H9 (cell line): ENCODE data around the gene KRTAP20-2. TPM values are rescaled to one million over a fixed set of nuclear protein-coding genes. Genes with fewer than 3 reads are reported as not detected.

Experiments used
- DNase-seq: peaks from one replicate; pipeline ENCODE4 v3.0.0-alpha.2; 2017
- H2AFZ ChIP-seq: one replicate; pipeline ENCODE4 v1.6.1; 2013; ENCODE audit warnings: mild to moderate bottlenecking, low read length, control low read depth, moderate library complexity
- H2AK5ac ChIP-seq: 2 replicates; pipeline ENCODE4 v1.6.1; 2013; ENCODE audit warnings: low read length, control low read depth, mixed read lengths; ENCODE audit not compliant: insufficient read length
- H2BK120ac ChIP-seq: one replicate; pipeline ENCODE4 v1.6.1; 2013; ENCODE audit warnings: low read depth, mild to moderate bottlenecking, low read length, control low read depth, inconsistent platforms; ENCODE audit not compliant: poor library complexity, severe bottlenecking
- H2BK12ac ChIP-seq: 2 replicates; pipeline ENCODE4 v1.6.1; 2013; ENCODE audit warnings: low read length, control low read depth, mixed read lengths, low read depth; ENCODE audit not compliant: insufficient read length
- H2BK15ac ChIP-seq: 2 replicates; pipeline ENCODE4 v1.6.1; 2013; ENCODE audit warnings: low read depth, low read length, control low read depth
- H2BK20ac ChIP-seq: one replicate; pipeline ENCODE4 v1.6.1; 2013; ENCODE audit warnings: low read depth, mild to moderate bottlenecking, low read length, control low read depth, inconsistent platforms; ENCODE audit not compliant: poor library complexity, severe bottlenecking
- H2BK5ac ChIP-seq: 2 replicates; pipeline ENCODE4 v1.6.1; 2013; ENCODE audit warnings: low read length, control low read depth, mixed read lengths; ENCODE audit not compliant: insufficient read length
- H3K14ac ChIP-seq: 2 replicates; pipeline ENCODE4 v1.6.1; 2013; ENCODE audit warnings: low read length, control low read depth; ENCODE audit not compliant: insufficient read depth
- H3K18ac ChIP-seq: 2 replicates; pipeline ENCODE4 v1.6.1; 2013; ENCODE audit warnings: low read depth, mild to moderate bottlenecking, mixed read lengths, low read length, control low read depth; ENCODE audit not compliant: insufficient read length
- H3K23ac ChIP-seq: 2 replicates; pipeline ENCODE4 v1.6.1; 2013; ENCODE audit warnings: low read length, control low read depth, mixed read lengths, low read depth; ENCODE audit not compliant: insufficient read length
- H3K23me2 ChIP-seq: 2 replicates; pipeline ENCODE4 v1.6.1; 2013; ENCODE audit warnings: low read depth, mild to moderate bottlenecking, mixed read lengths, low read length, control low read depth; ENCODE audit not compliant: insufficient read length, poor library complexity, severe bottlenecking
- H3K27ac ChIP-seq: 2 replicates; pipeline ENCODE4 v1.5.1; 2013; ENCODE audit warnings: low read length, control low read depth, mixed read lengths, low read depth; ENCODE audit not compliant: insufficient read length
- H3K27me3 ChIP-seq: 2 replicates; pipeline ENCODE4 v1.6.1; 2013; ENCODE audit warnings: low read length, control low read depth, inconsistent platforms; ENCODE audit not compliant: insufficient read depth
- H3K4ac ChIP-seq: 2 replicates; pipeline ENCODE4 v1.6.1; 2013; ENCODE audit warnings: low read depth, mild to moderate bottlenecking, control low read depth, inconsistent platforms, low read length, moderate library complexity
- H3K4me1 ChIP-seq: 2 replicates; pipeline ENCODE4 v1.6.1; 2013; ENCODE audit warnings: low read length, control low read depth, inconsistent platforms; ENCODE audit not compliant: insufficient read depth
- H3K4me2 ChIP-seq: 2 replicates; pipeline ENCODE4 v1.6.1; 2013; ENCODE audit warnings: low read length, control low read depth, mixed read lengths; ENCODE audit not compliant: insufficient read length, insufficient read depth
- H3K56ac ChIP-seq: 2 replicates; pipeline ENCODE4 v1.6.1; 2013; ENCODE audit warnings: low read depth, mild to moderate bottlenecking, mixed read lengths, low read length, control low read depth; ENCODE audit not compliant: insufficient read length
- H3K79me1 ChIP-seq: 2 replicates; pipeline ENCODE4 v1.6.1; 2013; ENCODE audit warnings: low read depth, mild to moderate bottlenecking, moderate library complexity, low read length, control low read depth, inconsistent platforms; ENCODE audit not compliant: insufficient read depth, poor library complexity, severe bottlenecking
- H3K79me2 ChIP-seq: 2 replicates; pipeline ENCODE4 v1.6.1; 2013; ENCODE audit warnings: low read length, control low read depth, inconsistent platforms; ENCODE audit not compliant: insufficient read depth
- H3K9ac ChIP-seq: 2 replicates; pipeline ENCODE4 v1.6.1; 2013; ENCODE audit warnings: low read length, control low read depth, mixed read lengths; ENCODE audit not compliant: insufficient read length; ENCODE audit errors: extremely low read depth
- H3K9me3 ChIP-seq: one replicate; pipeline ENCODE4 v1.6.1; 2013; ENCODE audit warnings: low read depth, low read length, inconsistent platforms; ENCODE audit not compliant: control insufficient read depth
- H3T11ph ChIP-seq: one replicate; pipeline ENCODE4 v1.6.1; 2013; ENCODE audit warnings: mild to moderate bottlenecking, low read length, control low read depth, inconsistent platforms
- H4K20me1 ChIP-seq: one replicate; pipeline ENCODE4 v1.6.1; 2013; ENCODE audit not compliant: control insufficient read depth, insufficient read length, insufficient read depth
- H4K5ac ChIP-seq: 2 replicates; pipeline ENCODE4 v1.6.1; 2013; ENCODE audit warnings: low read depth, mild to moderate bottlenecking, mixed read lengths, low read length, control low read depth; ENCODE audit not compliant: insufficient read length
- H4K8ac ChIP-seq: replicated peaks from 2 replicates; pipeline ENCODE4 v1.6.1; 2013; ENCODE audit warnings: low read length, control low read depth, mixed read lengths, low read depth; ENCODE audit not compliant: insufficient read length
- H4K91ac ChIP-seq: 2 replicates; pipeline ENCODE4 v1.6.1; 2013; ENCODE audit warnings: low read depth, mild to moderate bottlenecking, moderate library complexity, mixed read lengths, low read length, control low read depth; ENCODE audit not compliant: insufficient read length
- H3K27ac Mint-ChIP-seq, 3 experiments: 2 replicates in 2 of 3; 3 replicates in 1 of 3; pipeline ENCODE4 v1.8.0; 2020 to 2021; ENCODE audit warnings: mixed read lengths in 3 of 3, mild to moderate bottlenecking in 1 of 3, moderate library complexity in 1 of 3
- H3K27me3 Mint-ChIP-seq: 2 replicates; pipeline ENCODE4 v1.8.0; 2021; ENCODE audit warnings: low read depth, mild to moderate bottlenecking, moderate library complexity, mixed read lengths
- H3K36me3 Mint-ChIP-seq, 3 experiments: 2 replicates in 2 of 3; 3 replicates in 1 of 3; pipeline ENCODE4 v1.8.0; 2020 to 2021; ENCODE audit warnings: low read depth in 3 of 3, mixed read lengths in 3 of 3; ENCODE audit not compliant: insufficient read depth in 1 of 3
- H3K4me1 Mint-ChIP-seq, 2 experiments: 2 replicates each; pipeline ENCODE4 v1.8.0; 2020; ENCODE audit warnings: mixed read lengths in 2 of 2
- H3K4me3 Mint-ChIP-seq, 2 experiments: 2 replicates in 1 of 2; 3 replicates in 1 of 2; pipeline ENCODE4 v1.8.0; 2020 to 2021; ENCODE audit warnings: mild to moderate bottlenecking in 2 of 2, mixed read lengths in 2 of 2, moderate library complexity in 1 of 2
- H3K9me3 Mint-ChIP-seq, 2 experiments: 2 replicates in 1 of 2; 3 replicates in 1 of 2; pipeline ENCODE4 v1.8.0; 2020; ENCODE audit warnings: mild to moderate bottlenecking in 2 of 2, mixed read lengths in 2 of 2, moderate library complexity in 1 of 2
- WGBS: extraction: QIAGEN DNeasy Blood & Tissue Kit; methylation state at CpG from one replicate; pipeline ENCODE4 v1.1.7; 2013; ENCODE audit warnings: missing lambda C conversion rate, low lambda C conversion rate, mixed read lengths; ENCODE audit not compliant: insufficient read length; ENCODE audit errors: extremely low coverage; 5-methylcytosine and 5-hydroxymethylcytosine counted together
- total RNA-seq: library from RNA; stranded (reverse); gene quantifications from 2 replicates; pipeline ENCODE4 v1.2.1, GENCODE V29; 2021
- TF ChIP-seq, protein P1 (sequence below): fragments of 200-600 bp; sonication (generic); conservative IDR thresholded peaks from 3 replicates; pipeline ENCODE4 v1.8.0; 2021; ENCODE audit warnings: antibody characterized with exemption, mild to moderate bottlenecking

KRTAP20-2 gene
- total RNA-seq, 1 experiment from 2014 or later = not detected

DNA sequence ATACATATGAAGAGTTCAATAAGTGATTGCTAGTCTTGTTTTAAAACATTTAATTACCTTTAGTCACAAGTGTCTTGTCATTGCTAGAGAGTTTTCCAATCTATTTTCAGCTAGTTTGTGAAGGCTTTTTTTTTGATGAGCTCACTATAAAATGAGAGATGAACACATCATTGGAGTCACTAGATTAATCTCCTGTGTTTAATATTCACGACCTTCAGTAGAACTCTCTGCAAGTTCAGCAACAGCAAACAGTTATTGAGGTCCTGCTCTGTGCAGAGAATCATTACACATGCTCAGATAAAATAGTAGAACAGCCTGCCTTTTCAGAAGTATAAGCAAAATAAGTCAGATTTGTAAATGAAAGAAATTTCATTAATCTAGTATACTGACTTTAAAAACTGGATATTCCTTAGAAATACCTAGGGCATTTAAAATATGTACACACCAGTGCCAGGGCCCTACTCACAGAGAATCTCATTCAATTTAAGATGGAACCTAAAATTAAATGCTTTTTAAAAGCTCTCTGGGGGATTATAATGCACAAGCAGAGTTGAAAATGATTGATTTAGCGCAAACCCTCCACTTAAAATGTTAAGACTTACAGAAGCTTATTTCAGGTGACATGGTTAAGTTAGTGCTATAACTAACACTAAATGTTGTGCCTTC, 38.1 kb downstream of the KRTAP20-2 start:
- Histone ChIP-seq H2BK15ac (no peak overlapping the region), H3K4ac (no peak overlapping the region), H3K18ac (no peak overlapping the region), H3K9ac (no peak overlapping the region), H3K79me1 (no peaks in the 10 kb centered on the region), H3K23ac (no peak overlapping the region), H3K23me2 (no peaks in the 10 kb centered on the region), H3K4me1 (no peaks in the 10 kb centered on the region), H3K9me3 (no peaks in the 10 kb centered on the region), H2AFZ (no peak overlapping the region), H2AK5ac (no peak overlapping the region), H3K27ac (no peak overlapping the region), H4K91ac (no peak overlapping the region), H3K56ac (no peak overlapping the region), H2BK120ac (no peak overlapping the region), H2BK20ac (no peak overlapping the region), H3K27me3 (no peaks in the 10 kb centered on the region), H4K20me1 (no peaks in the 10 kb centered on the region), H3T11ph (no peak overlapping the region), H3K79me2 (no peaks in the 10 kb centered on the region), H2BK5ac (no peak overlapping the region), H3K4me2 (no peak overlapping the region), H4K8ac (no peak overlapping the region), H2BK12ac (no peak overlapping the region), H4K5ac (no peak overlapping the region), H3K14ac (no peak overlapping the region)
- no peak overlapping the region for H3K4me3 Mint-ChIP-seq
- DNase-seq = no peak
- H3K4me1 Mint-ChIP-seq = peaks cover 0 to 9% of the 10 kb centered on the region in 2 experiments; a peak in 2 of 4 replicates
- no peaks in the 10 kb centered on the region; the same call in 1 of the 2 replicates for H3K27me3 Mint-ChIP-seq
- no peak overlapping the region for H3K27ac Mint-ChIP-seq
- H3K36me3 Mint-ChIP-seq = peaks cover 4 to 38% (median 21%) of the 10 kb centered on the region in 3 experiments; a peak in 6 of 7 replicates
- no CpG with 5 or more reads among the region's 2 CpGs for WGBS
- TF ChIP-seq, protein P1, sequence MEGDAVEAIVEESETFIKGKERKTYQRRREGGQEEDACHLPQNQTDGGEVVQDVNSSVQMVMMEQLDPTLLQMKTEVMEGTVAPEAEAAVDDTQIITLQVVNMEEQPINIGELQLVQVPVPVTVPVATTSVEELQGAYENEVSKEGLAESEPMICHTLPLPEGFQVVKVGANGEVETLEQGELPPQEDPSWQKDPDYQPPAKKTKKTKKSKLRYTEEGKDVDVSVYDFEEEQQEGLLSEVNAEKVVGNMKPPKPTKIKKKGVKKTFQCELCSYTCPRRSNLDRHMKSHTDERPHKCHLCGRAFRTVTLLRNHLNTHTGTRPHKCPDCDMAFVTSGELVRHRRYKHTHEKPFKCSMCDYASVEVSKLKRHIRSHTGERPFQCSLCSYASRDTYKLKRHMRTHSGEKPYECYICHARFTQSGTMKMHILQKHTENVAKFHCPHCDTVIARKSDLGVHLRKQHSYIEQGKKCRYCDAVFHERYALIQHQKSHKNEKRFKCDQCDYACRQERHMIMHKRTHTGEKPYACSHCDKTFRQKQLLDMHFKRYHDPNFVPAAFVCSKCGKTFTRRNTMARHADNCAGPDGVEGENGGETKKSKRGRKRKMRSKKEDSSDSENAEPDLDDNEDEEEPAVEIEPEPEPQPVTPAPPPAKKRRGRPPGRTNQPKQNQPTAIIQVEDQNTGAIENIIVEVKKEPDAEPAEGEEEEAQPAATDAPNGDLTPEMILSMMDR = no peak
- H3K9me3 Mint-ChIP-seq = peaks cover 11 to 42% of the 10 kb centered on the region in 2 experiments
